Non-pigmented ciliary epithelial cell (primary cell): ENCODE data around the gene FSD1.

Source experiments
- DNase-seq: peaks from one replicate; pipeline ENCODE4 v3.0.0-alpha.2; 2010; ENCODE audit warnings: low read depth

The FSD1 gene

DNA sequence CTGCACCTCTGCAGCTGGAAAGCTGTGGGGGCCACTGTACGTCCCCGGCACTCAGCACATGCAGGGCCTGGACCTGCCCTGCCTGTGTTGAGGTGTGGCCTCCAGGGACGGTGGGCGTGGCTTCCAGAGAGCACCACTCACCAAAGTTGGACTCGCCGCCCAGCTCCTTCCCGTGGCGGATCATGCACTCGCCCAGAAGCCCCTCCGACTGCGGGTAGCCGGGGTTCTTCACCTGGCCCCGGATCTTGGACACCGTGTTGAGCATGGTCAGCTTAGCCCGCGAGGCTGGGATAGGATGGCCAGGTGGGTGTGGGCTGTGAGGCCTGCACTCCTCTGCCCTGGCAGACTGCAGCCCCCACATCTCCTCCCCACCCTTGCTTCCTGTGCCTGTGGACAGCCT lies 60.9 kb downstream of the FSD1 start:
- DNase-seq = no peak

DNA sequence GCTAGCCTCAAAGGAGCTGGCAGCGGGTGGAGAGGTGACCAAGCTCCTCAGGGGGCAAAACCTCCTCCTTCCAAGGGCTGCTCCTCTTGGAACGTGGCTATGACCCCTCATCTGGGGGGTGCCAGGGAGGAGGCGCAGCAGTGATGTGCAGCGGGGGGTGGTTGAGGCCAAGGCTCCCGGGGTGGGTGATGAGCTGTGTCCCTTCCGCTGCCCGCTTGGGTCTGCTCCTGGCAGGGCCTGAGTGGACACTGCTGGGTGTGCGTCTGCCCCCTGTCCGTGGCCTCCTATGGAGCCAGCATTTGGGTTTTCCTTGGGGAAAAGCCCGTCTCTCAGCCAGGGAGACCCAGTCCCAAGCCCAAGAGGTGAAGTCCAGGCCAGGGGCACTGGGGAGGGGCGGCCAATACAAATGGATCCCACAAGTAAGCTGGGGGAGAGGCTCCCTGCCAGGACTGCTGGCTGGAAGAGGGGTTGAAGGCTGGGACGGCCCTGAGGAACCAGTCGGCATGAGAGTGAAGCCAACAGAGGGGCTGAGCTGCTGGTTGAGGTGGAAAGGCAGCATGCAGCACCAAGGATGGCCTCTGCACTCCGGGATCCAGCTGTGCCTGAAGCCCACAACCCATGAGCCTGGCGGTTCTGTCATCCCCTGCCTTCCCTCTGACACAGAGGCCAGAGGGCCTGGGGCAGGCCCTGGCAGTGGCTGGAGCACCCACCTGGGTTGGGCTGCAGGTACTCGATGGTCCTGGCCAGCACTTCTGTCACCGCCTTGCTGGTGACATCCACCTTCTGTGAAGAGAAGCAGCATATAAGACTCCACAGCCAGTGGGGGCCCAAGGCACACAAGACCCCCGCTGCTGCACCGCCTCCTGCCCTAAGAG lies 61.6 kb downstream of the FSD1 start:
- DNase-seq = no peak

- DNase-seq = no peak
Observed at GRCh38 chr19:4366666-4367335, 62.4 kb downstream of the FSD1 start.

- no peak for DNase-seq
Observed at GRCh38 chr19:4367336-4367723, 62.9 kb downstream of the FSD1 start.

DNA sequence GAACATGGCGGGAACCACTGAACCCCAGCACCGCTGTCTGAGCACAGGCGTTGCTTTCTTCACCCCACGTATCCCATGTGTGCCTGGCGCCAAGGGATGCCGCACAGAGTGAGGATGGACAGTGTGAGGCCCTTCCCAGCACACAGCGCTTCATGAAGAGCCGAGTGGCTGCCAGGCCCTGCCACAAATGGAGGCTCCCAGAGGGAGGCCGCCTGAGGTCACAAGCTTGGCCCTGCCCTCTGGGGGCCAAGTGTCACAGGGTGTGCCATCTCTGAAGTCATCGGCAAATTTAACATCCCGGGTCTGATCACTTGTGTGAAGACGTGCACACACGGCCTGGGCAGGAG lies 63.4 kb downstream of the FSD1 start:
- no peak for DNase-seq

- DNase-seq = no peak
Observed at GRCh38 chr19:4368128-4368820, 63.9 kb downstream of the FSD1 start.

DNA sequence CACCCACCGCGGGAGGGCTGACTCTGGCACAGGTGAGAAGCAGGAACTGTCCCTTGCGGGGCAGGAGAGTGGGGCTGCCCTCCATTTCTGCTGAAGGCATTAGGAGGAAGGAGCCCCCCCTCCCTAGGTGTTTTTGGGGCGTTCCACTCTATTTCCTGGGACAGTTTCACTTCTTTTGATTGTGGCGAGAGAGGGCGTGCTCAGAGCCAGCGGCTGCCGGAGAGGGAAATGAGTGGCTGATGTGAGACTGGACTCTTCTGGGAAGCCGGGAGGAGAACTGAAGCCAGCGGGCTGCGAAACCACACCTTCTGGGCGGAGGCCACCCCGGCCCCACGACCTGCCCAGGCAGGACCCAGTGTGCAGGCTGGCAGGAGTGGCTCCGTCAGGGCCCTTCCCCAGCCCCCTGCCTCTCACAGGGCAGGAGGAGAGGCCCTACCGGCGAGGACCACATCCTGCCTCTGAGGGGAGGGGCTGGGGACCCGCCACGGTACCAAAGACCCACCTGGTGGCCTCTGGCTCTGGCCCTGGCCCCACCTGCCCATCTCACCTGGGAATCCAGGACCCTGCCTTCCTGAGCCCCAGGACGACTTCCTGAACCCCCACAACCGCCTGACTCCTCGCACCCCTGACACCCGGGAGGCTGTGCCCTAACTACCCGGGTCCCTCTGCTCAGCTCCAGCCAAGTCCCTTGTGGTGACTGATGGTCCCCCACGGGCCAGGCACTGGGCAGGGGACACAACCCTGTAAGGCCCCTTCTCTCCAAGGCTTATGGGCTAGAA lies 64.9 kb downstream of the FSD1 start:
- DNase-seq = no peak

DNA sequence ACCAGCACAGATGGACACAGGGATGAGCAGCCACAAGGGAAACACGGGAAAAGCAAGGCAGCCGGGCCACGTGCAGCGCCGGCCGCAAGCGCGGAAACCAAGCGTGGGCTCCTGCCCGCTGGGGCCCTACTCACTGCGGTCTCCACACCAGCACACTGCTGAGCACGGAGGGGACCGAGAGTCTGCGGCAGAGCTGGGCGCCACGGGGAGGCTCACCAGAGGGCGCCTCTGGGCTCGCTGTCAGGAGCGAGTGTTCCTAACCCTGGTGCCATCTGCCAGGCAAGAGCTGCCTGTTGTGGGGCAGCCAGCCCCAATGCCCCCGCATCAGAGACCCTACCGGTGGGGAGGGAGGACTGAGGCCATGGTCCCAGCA lies 65.5 kb downstream of the FSD1 start:
- no peak for DNase-seq

DNA sequence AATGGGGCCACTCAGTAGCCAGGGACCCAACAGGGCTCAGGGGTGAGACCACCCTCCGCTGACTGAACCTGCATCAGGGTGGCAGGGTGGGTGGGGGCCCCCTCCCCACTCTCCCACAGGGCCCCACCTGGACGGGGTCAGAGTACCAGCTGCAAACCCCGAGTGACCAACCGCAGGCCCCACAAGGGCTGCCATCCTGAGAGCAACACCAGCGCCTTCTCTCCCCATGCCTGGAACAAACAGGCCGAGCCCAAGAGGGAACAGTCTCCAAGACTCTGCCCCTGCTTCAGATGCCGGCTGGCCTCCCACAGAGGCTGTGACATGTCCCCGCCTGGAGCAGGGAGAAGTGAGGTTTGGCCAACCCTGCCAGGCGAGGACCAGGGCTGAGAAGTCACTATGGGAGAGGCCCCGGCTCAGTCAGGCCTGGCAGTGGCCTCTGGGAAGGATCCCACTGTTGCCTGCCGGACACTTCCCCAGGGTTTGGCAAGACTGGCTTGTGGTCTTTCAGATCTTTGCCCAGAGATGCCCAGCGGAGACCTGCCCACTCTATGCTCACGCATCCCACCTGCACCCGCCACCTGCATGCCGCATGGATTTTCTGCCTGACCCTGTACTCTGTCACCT lies 66.1 kb downstream of the FSD1 start:
- DNase-seq = no peak

GRCh38 chr19:4371247-4372164 lies 67.1 kb downstream of the FSD1 start:
- no peak for DNase-seq

GRCh38 chr19:4372165-4373012 lies 68.0 kb downstream of the FSD1 start:
- DNase-seq = no peak

DNA sequence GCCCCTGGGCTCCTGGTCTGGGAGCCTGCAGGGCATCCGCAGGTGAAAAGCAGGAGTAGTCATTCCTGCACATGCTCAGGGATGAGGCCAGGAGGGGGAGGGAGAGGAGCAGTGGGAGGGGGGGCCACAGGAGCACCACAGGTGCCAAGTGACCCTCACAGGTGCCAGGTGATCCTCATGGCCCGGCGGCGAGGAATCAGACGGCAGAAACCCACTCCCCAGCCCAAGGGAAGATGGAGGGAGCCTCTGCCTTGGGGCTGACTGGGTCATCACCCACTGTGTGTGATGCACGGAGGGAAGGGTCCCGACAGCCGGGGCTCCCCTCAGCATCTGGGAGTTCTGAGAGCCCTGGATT lies 68.6 kb downstream of the FSD1 start:
- DNase-seq = no peak
